Neural progenitor cell (in vitro differentiated cells): ENCODE data around the gene THSD4. TPM values are rescaled to one million over a fixed set of nuclear protein-coding genes. Genes with fewer than 3 reads are reported as not detected.

Experiments used
- DNase-seq: peaks from one replicate; pipeline ENCODE4 v3.0.0-alpha.2; 2016; ENCODE audit warnings: low spot score
- H2AFZ ChIP-seq: fragments of 200-600 bp; sonication (generic); replicated peaks from 2 replicates; pipeline ENCODE4 v1.6.1; 2016; ENCODE audit warnings: antibody characterized with exemption
- H3F3A ChIP-seq: fragments of 200-600 bp; sonication (generic); 2 replicates; pipeline ENCODE4 v1.6.1; 2016; ENCODE audit warnings: antibody characterized with exemption, low read depth
- H3K27ac ChIP-seq: fragments of 200-600 bp; sonication (generic); 2 replicates; pipeline ENCODE4 v1.5.1; 2016; ENCODE audit warnings: mild to moderate bottlenecking
- H3K27me3 ChIP-seq: fragments of 200-600 bp; sonication (generic); 2 replicates; pipeline ENCODE4 v1.6.1; 2016; ENCODE audit warnings: mild to moderate bottlenecking, moderate library complexity
- H3K36me3 ChIP-seq: fragments of 200-600 bp; sonication (generic); 2 replicates; pipeline ENCODE4 v1.5.1; 2016
- H3K4me1 ChIP-seq: fragments of 200-600 bp; sonication (generic); 2 replicates; pipeline ENCODE4 v1.6.1; 2016; ENCODE audit warnings: mixed run types
- H3K4me2 ChIP-seq: fragments of 200-600 bp; sonication (generic); 2 replicates; pipeline ENCODE4 v1.6.1; 2016
- H3K4me3 ChIP-seq: fragments of 200-600 bp; sonication (generic); 2 replicates; pipeline ENCODE4 v1.5.1; 2016
- H3K79me2 ChIP-seq: fragments of 200-600 bp; sonication (generic); 2 replicates; pipeline ENCODE4 v1.6.1; 2016; ENCODE audit warnings: low read depth
- H3K9ac ChIP-seq: fragments of 200-600 bp; sonication (generic); 2 replicates; pipeline ENCODE4 v1.6.1; 2016
- H3K9me3 ChIP-seq: fragments of 200-600 bp; sonication (generic); 2 replicates; pipeline ENCODE4 v1.5.1; 2016; ENCODE audit warnings: low read depth
- H4K20me1 ChIP-seq: fragments of 200-600 bp; sonication (generic); 2 replicates; pipeline ENCODE4 v1.6.1; 2016; ENCODE audit warnings: low read depth
- H3K27ac Mint-ChIP-seq: 3 replicates; pipeline ENCODE4 v1.8.0; 2021; ENCODE audit warnings: mixed read lengths
- H3K27me3 Mint-ChIP-seq: 2 replicates; pipeline ENCODE4 v1.8.0; 2022; ENCODE audit warnings: low read depth, mild to moderate bottlenecking, inconsistent platforms, moderate library complexity, mixed read lengths; ENCODE audit not compliant: insufficient read depth
- H3K36me3 Mint-ChIP-seq: 3 replicates; pipeline ENCODE4 v1.8.0; 2021; ENCODE audit warnings: mixed read lengths
- H3K4me1 Mint-ChIP-seq: 3 replicates; pipeline ENCODE4 v1.8.0; 2021; ENCODE audit warnings: mixed read lengths
- H3K4me3 Mint-ChIP-seq: 3 replicates; pipeline ENCODE4 v1.8.0; 2021; ENCODE audit warnings: mild to moderate bottlenecking, moderate library complexity, mixed read lengths
- H3K9me3 Mint-ChIP-seq: 3 replicates; pipeline ENCODE4 v1.8.0; 2020; ENCODE audit warnings: mixed read lengths
- EZH2 ChIP-seq: fragments of 200-600 bp; sonication (generic); IDR thresholded peaks from 2 replicates; pipeline ENCODE4 v1.6.1; 2017; ENCODE audit warnings: antibody characterized with exemption, mild to moderate bottlenecking, moderate library complexity
- EZH2phosphoT487 ChIP-seq: fragments of 200-600 bp; sonication (generic); IDR thresholded peaks from 2 replicates; pipeline ENCODE4 v1.6.1; 2017; ENCODE audit warnings: antibody characterized with exemption
- total RNA-seq: library from RNA; depleted of rRNA; stranded (reverse); fragments of >200 nt; gene quantifications from 2 replicates; pipeline ENCODE4 v1.2.3, GENCODE V29; 2015; ENCODE audit warnings: low replicate concordance
- TF ChIP-seq, protein P1 (sequence below): fragments of 200-600 bp; sonication (generic); IDR thresholded peaks from 2 replicates; pipeline ENCODE4 v1.5.1; 2017; ENCODE audit warnings: antibody characterized with exemption, mild to moderate bottlenecking

THSD4 gene
- total RNA-seq, 1 donor from 2014 or later, result 2.4 TPM

DNA sequence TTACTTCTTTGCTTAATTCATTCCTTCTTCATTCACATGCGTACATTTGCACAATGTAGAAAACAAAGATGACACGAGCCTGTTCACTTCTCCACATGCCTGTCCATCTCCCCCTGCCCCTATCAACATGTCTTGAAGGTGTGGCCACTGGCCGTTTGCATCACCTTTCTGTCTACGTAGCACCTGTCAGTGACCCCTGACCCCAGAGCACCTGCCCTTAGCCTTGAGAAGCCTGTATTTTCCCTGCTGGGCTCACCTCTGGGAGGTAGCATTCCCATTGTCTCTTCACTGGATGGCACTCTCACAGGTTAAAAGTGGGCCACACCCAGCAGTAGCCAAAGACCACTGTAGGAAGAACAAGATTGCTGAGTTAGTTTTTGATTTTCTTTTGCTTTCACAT lies 234.1 kb downstream of the THSD4 start:
- H3K4me1 ChIP-seq, result no peaks in the 10 kb centered on the region
- H3F3A ChIP-seq, result no peaks in the 10 kb centered on the region
- H3K27ac ChIP-seq, result no peak overlapping the region
- no peak overlapping the region for H3K4me2 ChIP-seq
- H4K20me1 ChIP-seq, result no peaks in the 10 kb centered on the region
- Mint-ChIP-seq H3K4me1 (peaks cover 8% of the 10 kb centered on the region), H3K27ac (no peak overlapping the region), H3K4me3 (no peak overlapping the region), H3K36me3 (no peaks in the 10 kb centered on the region), H3K9me3 (no peaks in the 10 kb centered on the region), H3K27me3 (peaks cover 4% of the 10 kb centered on the region)
- no peaks in the 10 kb centered on the region for H3K9me3 ChIP-seq
- no peaks in the 10 kb centered on the region for H3K79me2 ChIP-seq
- H2AFZ ChIP-seq, result no peak overlapping the region
- H3K4me3 ChIP-seq, result no peak overlapping the region
- no peak overlapping the region for H3K9ac ChIP-seq
- no peak for DNase-seq
- H3K27me3 ChIP-seq, result no peaks in the 10 kb centered on the region
- H3K36me3 ChIP-seq, result no peaks in the 10 kb centered on the region
- no peak for TF ChIP-seq EZH2
- TF ChIP-seq, protein P1, sequence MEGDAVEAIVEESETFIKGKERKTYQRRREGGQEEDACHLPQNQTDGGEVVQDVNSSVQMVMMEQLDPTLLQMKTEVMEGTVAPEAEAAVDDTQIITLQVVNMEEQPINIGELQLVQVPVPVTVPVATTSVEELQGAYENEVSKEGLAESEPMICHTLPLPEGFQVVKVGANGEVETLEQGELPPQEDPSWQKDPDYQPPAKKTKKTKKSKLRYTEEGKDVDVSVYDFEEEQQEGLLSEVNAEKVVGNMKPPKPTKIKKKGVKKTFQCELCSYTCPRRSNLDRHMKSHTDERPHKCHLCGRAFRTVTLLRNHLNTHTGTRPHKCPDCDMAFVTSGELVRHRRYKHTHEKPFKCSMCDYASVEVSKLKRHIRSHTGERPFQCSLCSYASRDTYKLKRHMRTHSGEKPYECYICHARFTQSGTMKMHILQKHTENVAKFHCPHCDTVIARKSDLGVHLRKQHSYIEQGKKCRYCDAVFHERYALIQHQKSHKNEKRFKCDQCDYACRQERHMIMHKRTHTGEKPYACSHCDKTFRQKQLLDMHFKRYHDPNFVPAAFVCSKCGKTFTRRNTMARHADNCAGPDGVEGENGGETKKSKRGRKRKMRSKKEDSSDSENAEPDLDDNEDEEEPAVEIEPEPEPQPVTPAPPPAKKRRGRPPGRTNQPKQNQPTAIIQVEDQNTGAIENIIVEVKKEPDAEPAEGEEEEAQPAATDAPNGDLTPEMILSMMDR, result no peak
- no peak for TF ChIP-seq EZH2phosphoT487

DNA sequence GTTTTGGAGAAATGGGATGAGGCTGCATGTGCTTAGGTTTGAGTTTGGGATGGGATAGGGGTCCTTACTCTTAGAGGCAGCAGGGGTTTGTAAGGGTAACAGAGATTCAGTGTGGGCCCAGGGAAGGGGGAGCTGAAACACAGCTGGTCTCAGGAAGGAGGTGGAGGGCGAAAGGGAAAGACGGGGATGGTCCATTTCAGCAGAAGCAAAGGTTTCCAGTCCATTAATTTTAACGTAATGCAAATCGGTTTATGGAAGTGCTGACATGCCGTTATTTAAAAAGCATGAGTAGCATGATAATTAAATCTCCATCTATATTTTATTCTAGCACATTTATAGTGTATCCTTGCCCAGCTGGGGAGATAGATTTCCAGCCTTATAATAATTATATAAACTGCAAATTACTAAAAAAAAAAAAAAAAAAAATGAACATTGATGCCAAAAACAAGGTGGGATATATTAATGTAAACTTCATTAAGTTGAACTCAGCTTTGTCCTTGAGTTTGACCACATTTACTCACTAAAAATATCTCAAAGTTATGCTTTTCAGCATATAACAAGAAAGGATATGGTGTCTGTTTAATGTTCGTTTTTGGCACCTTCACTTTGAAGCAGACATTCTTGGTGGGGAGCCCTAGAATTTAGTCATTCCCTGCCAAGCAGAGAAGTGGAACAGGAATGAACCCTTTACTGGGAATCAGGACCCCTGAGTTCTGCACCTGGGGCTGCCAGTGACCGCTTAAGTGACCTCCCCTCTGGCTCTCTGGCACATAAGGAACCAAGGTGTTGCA lies 234.7 kb downstream of the THSD4 start:
- peaks cover 8% of the 10 kb centered on the region for H3K4me1 Mint-ChIP-seq
- no peaks in the 10 kb centered on the region for H4K20me1 ChIP-seq
- no peak overlapping the region for H3K4me2 ChIP-seq
- H3K79me2 ChIP-seq, result no peaks in the 10 kb centered on the region
- H3K4me1 ChIP-seq, result no peaks in the 10 kb centered on the region
- H3K27ac ChIP-seq, result no peak overlapping the region
- H3K9me3 Mint-ChIP-seq, result no peaks in the 10 kb centered on the region
- no peak overlapping the region for H2AFZ ChIP-seq
- no peaks in the 10 kb centered on the region for H3K36me3 ChIP-seq
- no peaks in the 10 kb centered on the region for H3K27me3 ChIP-seq
- H3K4me3 Mint-ChIP-seq, result no peak overlapping the region
- H3K36me3 Mint-ChIP-seq, result no peaks in the 10 kb centered on the region
- H3K27ac Mint-ChIP-seq, result no peak overlapping the region
- H3F3A ChIP-seq, result no peaks in the 10 kb centered on the region
- H3K9me3 ChIP-seq, result no peaks in the 10 kb centered on the region
- no peak overlapping the region for H3K4me3 ChIP-seq
- H3K27me3 Mint-ChIP-seq, result peaks cover 4% of the 10 kb centered on the region
- TF ChIP-seq EZH2 (no peak), EZH2phosphoT487 (no peak)
- TF ChIP-seq, protein P1, result no peak
- DNase-seq, result no peak
- no peak overlapping the region for H3K9ac ChIP-seq

DNA sequence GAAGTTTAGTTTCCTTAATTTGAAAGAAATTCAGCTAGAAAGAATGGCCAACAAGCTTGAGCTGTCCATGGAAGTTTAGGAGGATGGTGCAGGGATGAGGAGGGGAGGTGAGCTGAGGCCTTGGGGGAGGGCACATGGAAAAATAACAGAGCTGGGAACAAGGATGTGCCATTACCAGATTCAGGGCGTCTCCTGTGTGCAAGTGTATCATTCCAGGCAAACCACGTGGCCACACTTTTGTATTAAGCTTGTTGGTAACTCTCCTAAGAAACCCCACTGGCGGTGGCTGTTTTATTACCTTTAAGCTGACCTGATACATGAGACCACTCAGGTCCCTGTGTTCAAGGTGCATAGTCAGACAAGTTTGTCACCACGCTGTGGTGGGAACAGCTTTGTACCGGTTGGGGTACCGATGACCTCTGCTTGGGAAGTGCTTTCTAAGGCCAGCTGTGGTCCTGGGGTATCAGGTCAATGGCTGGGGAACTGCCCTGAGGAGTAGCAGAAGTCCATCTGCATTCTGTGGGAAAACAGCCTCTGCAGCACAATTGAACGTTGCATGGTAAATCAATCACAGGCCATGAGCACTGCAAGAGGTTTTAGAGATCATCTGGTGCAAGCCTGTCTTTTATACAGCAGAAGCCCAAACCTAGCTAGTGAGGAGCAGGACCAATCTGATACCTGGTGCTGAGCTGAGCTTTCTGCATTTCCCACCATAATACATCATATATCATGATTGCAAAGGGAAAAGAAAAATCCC lies 235.5 kb downstream of the THSD4 start:
- Mint-ChIP-seq H3K27ac (peak overlapping the region; percentile 48), H3K27me3 (peaks cover 4% of the 10 kb centered on the region), H3K4me1 (peaks cover 8% of the 10 kb centered on the region), H3K36me3 (no peaks in the 10 kb centered on the region), H3K9me3 (no peaks in the 10 kb centered on the region), H3K4me3 (no peak overlapping the region)
- H3K79me2 ChIP-seq, result no peaks in the 10 kb centered on the region
- no peak overlapping the region for H3K9ac ChIP-seq
- no peak overlapping the region for H3K4me3 ChIP-seq
- no peak for TF ChIP-seq EZH2
- no peak for TF ChIP-seq EZH2phosphoT487
- TF ChIP-seq, protein P1, result no peak
- H3K27me3 ChIP-seq, result no peaks in the 10 kb centered on the region
- no peaks in the 10 kb centered on the region for H3K4me1 ChIP-seq
- H3F3A ChIP-seq, result no peaks in the 10 kb centered on the region
- no peaks in the 10 kb centered on the region for H3K36me3 ChIP-seq
- H2AFZ ChIP-seq, result no peak overlapping the region
- no peak for DNase-seq
- no peaks in the 10 kb centered on the region for H4K20me1 ChIP-seq
- no peak overlapping the region for H3K27ac ChIP-seq
- no peak overlapping the region for H3K4me2 ChIP-seq
- no peaks in the 10 kb centered on the region for H3K9me3 ChIP-seq
